Stimulated activated CD8-positive, alpha-beta memory T cell treated with anti-CD3 and anti-CD28 coated beads, Interleukin-7, amount 100 ng/mL, for 4 hours (primary cell): Measurements from ENCODE around the gene ZBTB21.
A peak's percentile ranks its signal among the peaks of the same experiment; 100 is the strongest.
"Not testable (repeated sequence)": the region's sequence is repeated elsewhere in the genome, so short reads cannot be mapped to it uniquely, and the experiment has no call there.

Source experiments
- DNase-seq, 2 donors: peaks; one replicate each; pipeline ENCODE4 v3.0.0-alpha.2; 2020; ENCODE audit warnings: low read depth in 2 of 2

The ZBTB21 gene

DNA sequence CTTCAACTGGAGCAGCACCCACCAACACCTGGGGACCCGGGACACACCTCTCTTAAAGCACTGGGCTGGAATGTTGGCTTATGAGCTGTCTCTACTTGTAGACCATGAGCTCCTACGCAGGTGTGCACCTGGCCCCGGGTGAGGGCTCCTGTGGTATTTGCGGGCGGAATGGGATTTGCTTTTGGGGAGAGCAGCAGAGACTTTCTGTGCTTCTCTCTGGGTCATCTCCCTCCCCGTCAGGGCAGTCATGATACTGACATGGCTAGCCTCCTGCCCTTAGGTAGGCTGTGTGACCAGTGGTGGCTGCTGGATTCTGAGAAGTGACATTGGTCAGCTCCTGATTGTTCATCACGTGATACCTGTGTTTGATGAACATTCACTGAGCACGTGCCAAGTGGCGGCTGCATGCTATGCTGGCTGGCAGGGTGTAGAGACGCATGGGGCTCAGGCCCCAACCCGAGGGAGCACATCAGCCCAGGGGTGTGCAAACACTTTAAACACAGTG lies 9.0 kb upstream of the ZBTB21 start:
- no peak for DNase-seq

DNA sequence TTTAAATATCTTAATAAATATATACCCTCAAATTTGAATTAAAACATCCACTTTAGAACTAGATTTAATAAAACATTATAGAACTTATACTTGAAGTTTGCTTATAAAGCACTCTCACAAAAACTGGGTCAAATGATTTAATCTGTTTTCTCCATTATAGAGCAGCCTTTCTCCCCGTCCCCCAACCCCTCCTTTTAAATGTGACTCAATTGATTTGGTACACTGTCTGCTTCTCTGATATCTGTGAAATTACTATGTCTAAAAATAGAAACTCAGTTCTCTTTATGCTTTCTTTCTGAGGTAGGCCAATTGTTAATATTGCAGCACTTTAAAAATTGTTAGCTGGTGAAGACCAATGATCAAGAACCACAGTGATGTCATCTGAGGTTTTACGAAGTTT lies 6.9 kb upstream of the ZBTB21 start:
- DNase-seq, result no peak

DNA sequence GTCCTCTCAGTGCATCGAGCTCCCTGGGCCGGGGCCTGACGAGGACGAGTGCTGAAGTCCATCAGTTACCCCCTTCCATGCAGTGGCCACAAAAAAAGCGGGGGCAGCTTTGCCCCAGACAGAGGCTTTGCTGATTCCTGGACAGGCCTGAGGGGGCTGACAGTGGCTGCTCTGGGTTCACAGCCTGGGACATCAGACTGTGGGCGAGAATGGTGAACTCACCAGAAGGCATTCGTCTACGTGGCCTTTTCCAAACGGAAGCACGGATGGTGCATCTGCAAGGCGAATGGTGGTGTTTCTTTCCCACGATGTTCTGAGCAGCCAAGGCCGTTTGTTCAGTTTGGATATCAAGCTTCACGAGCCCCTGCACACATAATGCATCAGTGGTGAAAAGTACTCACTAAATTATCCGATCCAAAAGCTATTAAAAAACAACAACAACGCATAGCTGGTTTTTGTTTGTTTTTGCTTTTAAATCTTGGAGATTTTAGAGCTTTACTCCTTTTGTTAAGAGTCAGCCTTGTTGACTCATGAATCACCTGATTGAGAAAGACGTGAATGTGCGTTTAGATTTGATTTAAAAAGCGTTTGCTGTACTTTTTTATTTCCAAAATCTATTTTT lies 6.3 kb upstream of the ZBTB21 start:
- no peak for DNase-seq

DNA sequence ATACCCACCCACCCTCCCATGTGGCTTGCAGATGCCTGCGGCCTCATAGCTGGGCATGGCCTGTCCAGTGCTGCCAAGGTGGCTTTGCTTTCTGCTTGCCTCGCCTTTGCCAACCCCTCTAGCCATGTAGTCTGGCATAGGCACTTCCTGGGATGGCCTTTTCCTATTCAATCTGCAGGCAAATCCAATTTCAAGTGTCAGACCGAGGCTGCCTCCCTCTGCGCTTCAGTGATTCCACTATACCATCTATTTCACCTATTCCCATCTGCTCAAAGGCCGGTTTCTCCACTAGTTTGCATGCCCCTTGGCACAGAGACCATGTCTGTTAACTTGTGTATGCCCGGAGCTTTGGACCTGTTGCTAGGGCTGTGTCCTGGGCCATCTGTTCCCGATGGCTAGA lies 3.8 kb upstream of the ZBTB21 start:
- DNase-seq, result no peak

DNA sequence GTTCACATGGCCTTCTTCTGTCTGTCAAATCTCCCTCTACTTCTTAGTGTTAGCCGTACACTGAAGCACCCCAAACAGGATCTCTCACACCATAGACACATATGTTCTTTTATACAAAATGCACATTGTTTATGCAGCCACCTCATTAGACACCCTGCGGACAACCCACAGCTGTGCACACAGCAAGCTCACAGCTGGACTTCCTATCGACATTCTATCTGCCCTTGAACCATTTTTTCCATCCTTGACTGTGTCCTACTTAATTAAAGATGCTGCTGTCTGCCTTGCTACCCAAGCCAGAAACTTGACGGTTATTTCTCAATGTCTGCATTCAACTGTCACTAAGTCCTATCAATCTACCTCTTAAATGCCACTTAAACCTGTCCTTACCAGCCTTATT lies 3.2 kb upstream of the ZBTB21 start:
- no peak for DNase-seq

DNA sequence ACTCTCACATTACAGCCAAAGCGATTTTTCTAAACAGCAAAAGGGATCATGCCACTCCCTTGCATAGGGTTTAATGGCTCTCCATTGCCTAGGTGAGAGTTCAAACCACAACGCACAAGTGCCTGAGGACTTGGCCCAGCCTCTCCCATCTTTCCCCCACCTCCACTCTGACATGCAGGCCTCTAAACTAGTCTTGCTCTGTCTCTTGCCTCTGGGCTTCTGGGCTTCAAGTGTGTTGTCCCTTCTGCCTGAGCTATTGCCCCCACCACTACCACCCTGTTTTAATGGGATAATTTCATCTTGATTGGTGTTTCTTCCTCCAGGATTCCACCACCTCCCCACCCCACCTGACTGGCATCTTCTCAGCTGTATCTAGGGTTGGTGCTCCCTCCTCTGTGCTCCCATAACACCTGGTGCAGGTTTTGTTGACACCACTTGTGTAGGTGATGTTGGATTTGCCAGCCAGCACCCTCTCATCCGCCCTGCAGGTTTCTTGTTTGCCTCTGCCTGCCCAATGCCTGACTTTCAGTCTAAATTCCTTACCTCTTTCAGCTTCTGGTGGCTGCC lies 2.7 kb upstream of the ZBTB21 start:
- no peak for DNase-seq

DNA sequence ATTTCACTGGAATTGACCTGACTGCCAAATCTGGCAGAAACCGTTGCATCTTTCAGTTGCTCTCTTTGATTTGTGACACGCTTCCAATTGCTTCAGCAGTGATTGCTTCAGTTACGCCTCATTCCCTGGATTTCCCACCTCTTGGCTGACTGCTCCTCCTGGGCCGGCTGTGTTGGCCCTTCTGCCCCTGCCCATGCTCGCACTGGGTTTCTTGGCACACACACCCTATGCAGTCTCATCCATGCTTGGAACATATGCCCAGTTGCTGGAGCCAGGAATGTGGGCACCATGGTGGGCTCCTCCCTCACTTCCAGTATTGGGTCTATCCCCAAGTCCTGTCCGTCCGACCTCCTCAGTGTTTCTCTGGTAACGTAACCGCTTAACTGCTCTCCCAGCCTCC lies 2.2 kb upstream of the ZBTB21 start:
- DNase-seq, result no peak

DNA sequence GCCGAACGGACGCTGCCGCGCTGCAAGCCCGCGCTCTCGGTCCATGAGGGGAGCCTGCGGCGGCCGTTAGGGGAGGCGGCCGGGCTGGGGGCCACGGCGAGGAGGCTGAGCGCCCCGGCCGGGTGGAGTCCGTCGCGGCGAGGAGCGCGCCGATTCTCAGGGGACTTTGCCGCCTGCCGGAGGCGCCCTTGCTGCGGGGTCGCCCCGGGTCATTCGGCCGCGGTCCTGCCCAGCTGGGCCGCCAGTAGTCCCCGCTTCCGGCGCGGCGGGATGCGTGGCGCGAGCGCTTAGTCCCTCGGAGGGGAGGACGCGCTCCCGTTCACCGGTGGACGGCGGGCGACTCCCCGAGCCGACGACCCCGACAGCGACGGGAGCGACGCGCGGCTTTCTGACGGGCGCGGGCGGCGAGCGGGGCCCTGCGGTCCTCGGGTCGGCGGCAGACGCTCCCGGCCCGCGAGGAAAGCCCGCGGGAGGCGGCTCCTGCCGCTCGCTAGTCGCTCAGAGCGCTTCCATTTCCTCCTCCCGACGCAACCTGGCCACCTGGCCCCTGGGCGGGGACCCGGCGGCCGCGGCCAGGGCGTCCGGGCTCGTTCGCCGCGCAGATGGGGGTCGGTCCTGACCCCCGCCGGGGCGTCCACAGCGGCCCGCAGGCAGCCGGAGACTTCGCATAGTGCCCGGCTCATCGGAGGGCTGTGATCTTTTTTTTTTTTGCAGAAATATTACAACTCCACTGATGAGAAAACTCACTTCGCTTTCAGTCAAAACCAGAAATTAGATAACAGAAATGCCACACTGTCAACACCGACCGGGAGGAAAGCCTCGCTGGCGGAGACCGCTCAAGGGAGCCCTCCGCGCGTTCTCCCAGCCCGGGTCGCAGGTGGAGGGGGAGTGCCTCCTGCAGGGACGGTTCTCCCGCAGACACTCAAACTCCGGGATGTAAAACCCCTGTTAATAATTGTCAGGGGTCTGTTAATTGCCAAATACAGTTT lies 641 bp upstream of the ZBTB21 start:
- DNase-seq, result peak in 1 of 2 donors; percentile 27

DNA sequence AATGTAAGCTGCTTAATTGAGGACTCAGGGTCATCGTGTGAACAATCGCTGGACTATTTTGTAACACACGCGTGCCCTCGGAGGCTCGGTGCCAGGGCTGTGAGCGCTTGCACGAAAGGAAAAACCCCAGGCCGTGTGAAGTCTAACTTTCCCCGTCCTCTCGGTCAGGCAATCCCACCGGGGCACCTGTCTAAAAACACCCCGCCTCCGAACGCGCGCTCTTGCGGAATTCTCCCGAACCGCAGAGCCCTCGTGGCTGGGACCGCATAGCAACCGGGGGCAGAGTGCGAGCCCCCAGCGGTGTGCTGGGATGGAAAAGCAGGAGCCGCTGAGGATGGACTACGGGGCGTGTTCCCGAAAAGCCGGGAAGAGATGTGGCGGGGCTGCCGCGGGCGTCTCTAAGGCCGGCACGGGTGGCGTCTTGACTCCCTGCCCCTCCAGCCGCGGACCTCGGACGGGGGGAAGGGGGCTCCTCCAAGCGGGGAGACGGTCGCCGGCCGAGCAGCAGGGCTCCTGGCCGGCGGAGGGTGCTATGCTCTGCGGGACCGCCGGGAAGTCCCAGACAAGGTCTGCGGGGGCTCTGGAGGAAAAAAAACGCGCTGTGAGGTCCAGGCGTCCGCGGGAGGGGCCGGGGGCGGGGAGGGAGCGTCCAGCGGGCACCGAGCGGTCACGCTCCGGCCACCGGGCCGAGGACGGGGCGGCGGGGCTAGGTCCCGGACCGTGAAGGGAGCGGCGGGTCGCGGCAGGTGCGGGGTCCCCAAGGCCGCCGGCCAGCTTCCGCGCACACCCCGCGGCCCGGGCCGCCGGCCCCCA lies 936 bp downstream of the ZBTB21 start:
- peak in 1 of 2 donors; percentile 46 for DNase-seq

DNA sequence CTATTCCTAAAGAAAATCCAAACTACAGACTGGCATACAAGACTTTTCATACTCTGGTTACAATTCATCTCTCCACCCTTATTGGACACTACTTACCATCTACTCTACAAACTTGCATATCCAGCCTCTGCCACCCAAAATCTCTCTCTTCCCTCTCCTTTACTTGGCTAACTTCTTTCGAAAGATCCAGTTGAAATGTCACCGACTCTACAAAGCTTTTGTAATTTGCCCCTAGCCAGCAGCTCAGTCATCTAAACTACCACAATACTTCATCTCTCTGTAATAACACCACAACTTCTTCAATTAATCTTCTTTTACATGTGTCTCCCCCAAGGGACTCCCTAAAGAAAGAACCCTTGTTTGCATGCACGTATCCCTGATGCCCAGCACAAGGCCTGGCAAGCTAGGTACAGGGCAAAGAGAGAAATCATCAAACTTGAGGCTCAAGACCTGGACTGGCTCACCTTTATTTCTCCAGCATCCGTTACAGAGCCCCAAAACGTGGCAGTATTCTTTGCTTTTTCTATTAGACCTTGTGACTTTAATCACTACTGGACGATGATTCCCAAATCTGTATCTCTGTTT lies 2.7 kb downstream of the ZBTB21 start:
- no peak for DNase-seq

DNA sequence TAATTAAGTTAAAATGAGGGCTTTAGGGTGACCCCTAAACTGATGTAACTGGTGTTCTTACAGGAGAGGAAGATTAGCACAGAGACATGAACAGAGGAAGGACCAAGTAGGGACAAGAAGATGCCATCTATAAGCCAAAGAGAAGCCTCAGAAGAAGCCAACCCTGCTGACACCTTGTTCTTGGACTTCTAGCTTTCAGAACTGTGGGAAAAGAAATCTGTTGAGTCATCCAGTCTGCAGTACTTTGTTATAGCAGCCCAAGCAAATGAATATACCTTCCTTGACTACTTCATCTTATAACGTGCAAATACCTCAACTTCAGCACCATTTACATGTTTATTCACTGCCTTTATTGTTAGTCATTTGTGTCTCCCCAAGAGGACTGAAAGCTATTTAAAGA lies 3.4 kb downstream of the ZBTB21 start:
- DNase-seq, result no peak

DNA sequence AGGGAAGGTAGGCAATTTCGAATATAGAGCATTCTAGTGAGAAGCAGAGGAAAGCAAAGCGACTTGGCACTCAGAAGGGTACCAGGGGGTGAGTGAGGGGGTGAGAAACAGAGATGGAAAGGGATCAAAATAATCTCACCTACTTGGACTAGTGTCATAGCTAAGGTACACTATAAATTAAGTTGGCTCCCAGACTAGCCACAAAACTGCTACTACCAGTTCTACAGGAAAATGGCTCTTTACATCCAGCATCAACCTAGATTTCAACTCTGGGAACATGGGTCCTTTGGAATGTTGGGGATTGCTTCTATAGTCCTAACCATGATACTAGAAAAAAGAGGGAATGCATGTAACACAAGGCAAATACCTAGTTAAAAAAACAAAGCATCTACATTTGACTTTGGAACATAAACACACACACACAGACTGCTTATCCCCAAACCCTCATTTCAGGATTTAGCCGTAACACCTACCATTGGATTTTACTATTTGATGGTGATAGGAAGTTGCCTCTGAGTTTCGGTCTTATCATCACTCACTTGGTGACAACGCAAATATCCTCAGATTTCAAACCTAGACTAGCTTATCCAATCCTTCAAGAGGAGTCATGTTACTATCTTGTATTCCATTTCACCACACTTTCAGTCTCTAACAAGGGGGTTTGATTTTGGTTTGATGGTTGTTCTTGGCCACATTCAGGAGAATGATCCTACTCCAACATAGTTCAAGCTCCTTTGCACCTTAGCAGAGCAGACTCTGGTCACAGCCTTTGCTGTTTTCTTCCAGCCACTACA lies 5.6 kb downstream of the ZBTB21 start:
- no peak for DNase-seq

DNA sequence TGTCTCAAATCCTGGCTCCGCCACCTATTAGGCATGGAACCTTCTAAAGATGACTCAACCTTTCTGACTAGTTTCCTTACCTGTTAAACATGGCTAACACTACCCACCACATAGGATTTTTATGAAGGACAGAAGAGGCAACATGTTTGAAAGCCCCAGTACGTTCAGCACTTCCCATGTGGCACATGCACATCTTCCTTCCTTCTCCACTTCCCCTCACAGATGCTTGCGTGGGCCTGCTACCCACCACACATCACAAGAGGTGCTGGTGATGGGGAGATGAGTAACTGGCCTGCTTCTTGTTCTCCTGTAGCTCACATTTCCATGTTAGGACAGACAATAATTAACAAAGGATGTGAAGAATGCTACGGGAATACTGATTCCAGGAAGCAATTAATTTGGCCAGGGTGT lies 7.1 kb downstream of the ZBTB21 start:
- no peak for DNase-seq

DNA sequence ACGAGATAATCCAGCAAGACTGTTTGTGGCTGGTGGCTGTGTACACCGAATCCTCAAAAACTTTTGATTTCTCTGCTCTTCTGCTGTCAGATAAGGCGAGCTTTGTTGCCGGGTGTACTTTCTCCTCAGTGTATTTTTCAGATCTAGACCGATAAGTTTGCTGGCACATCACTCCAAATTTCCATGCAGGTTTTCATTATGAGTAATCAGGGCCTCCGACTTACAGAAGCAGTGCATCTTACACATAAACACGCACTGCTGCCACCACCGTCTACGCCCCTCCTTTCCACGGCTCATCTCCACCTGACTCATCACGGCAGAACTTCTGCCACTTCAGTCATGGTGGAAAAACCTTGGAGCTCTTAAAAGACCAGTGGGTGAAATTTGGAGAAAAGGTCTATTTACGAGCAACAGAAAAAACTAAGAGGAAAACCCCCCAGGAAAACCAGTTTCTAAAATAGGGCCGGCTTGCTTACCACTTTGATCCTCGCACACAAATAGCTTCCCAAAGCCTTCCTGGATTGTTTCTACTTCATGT lies 7.7 kb downstream of the ZBTB21 start:
- peak; percentile 52 to 64 for DNase-seq

DNA sequence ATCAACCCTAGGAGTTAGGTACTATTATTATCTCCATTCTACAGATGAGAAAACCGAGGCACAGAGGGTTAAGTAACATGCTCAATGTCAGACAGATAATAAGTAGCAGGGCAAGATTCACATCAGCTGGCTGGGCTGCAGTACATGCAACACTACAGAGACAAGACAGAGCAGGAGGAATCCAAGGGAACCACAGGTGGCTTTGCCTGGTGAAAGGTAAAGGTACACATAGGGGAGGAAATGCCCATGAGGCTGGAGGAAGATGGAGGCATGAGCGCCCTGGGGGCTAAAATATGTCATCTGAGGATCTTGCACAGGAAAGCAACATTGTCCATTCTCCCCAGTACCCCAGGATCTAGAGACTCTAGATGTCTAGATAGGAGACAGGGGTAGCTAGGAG lies 8.4 kb downstream of the ZBTB21 start:
- DNase-seq, result no peak

DNA sequence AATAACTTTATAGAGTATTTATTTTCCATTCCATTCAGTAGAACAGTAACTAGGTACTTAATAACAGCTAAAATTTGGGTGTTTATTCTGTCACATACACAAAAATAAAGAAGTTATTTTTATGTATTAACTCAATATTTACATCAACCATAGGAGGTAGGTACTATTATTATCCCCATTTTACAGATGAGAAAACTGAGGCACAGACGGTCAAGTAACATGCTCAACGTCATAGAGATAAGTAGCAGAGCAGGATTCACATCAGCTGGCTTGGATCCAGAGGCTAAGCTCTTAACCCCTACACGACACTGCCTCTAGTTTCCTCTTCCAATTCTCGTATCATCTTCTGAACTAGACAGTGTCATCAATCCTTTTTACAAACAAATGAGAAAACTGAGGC lies 9.3 kb downstream of the ZBTB21 start:
- DNase-seq, result no peak

DNA sequence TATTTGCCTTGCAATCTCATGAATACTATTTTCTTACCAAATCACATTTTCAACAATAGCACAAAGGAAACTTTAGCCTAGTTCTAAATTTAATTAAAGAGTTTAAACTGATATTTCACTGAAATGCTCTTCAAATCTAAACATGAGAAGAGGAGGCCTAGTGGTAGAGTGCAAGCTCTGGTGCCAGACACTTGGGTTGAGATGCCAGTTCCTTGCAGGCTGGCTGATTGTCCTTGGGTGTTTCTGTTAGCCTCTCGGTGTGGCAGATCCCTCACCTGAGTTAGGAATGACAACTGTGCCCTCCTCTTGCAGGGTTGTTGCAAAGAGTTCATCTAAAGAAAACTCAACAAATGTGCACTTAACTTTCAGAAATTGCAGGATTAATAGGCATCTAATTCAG lies 12.5 kb downstream of the ZBTB21 start:
- DNase-seq, result no peak

DNA sequence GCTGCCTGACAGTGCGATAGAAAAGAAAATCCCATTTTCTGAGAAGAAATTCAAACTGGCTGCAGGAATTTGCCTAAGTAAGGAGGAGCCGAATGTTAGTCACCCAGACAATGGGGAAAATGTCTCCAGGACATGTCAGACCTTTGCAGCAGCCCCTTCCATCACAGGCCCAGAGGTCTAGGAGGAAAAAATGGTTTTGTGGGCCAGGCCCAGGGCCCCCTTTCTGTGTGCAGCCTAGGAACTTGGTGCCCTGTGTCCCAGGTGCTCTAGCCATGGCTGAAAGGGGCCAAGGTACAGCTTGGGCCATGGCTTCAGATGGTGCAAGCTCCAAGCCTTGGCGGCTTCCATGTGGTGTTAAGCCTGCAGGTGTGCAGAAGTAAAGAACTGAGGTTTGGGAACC lies 14.6 kb downstream of the ZBTB21 start:
- no peak for DNase-seq

DNA sequence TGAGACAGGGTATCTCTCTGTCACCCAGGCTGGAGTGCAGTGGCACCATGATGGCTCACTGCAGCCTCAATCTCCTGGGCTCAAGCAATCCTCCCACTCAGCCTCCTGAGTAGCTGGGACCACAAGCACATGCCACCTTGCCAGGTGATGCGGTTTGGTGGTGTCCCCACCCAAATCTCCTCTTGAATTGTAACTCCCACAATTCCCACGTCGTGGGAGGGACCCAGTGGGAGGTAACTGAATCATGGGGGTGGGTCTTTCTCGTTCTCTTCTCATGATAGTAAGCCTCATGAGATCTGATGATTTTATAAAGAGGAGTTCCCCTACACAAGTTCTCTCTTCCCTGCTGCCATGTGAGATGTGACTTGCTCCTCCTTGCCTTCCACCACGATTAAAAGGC lies 15.5 kb downstream of the ZBTB21 start:
- DNase-seq, result not testable (repeated sequence)

DNA sequence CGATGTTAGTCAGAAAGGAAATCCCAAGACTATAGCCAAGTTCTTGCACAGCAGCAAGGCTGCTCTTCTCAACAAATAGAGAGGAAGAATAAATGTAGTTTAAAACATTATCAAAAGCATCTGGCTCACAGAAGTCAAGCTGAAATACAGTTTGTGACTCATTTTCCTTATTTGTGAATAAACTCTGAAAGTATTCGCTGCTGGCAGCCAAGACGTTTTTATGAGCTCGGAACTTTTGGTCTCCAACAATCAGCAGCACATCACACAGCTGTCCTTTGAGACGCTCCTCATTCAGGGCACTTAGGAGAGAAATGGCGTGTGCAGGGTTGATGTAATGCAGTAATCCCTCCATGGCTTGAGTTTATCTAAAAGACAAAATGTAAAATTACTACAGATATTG lies 16.4 kb downstream of the ZBTB21 start:
- DNase-seq, result no peak
